ENCODE data around the gene RRP12. TPM values are rescaled to one million over a fixed set of nuclear protein-coding genes. Genes with fewer than 3 reads are reported as not detected.

RRP12 gene
- total and polyA plus RNA-seq, 9 of the 15 experiments (the other 6 are each of a cell fraction or from before 2014, with no cell fraction given): 4.6 to 68.2 (median 21.8) TPM

DNA sequence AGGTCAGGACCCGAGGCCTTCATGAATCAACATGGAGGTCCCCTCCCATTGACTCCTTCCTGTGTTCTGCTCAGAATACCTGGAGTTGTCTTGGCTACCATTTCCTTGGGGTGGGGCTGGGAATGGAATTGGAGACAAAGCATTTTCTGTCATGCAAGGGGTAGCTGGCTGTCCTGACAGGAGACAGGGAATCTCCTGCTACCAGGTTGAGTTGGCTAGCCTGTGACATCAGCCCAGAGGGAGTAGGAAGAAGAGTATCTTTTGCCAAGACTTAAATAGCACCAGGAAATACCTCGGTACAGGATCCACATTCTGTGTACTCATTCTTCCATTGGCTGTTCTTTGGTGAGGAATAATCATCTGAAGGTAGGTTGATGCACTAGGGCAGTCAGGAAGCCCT lies 49.7 kb upstream of the RRP12 start:
- POLR2A ChIA-PET: interaction anchor here (1.2 kb wide), 1 partner anchor 9 kb away, joined by 3 read pairs; no protein-coding TSS in a partner anchor
- no peak for ATAC-seq
- H3K36me3 ChIP-seq (ENCODE audit: control insufficient read depth, insufficient read depth, low read length): peaks cover 36% of the 10 kb centered on the region; the same call in 2 of the 3 replicates
- TF ChIP-seq NCOA2 (IDR thresholded peaks at IDR 0.05; ENCODE audit: partially characterized antibody in 2 of 2) (no peak), KLF1 (tag; IDR thresholded peaks at IDR 0.05) (no peak), CEBPB (tag; IDR thresholded peaks at IDR 0.05) (no peak), HNRNPL (IDR thresholded peaks at IDR 0.05; ENCODE audit: low read depth, low read length) (no peak), SRF (CRISPR knock-in tag; IDR thresholded peaks at IDR 0.05) (no peak)
- TF ChIP-seq, protein P1, sequence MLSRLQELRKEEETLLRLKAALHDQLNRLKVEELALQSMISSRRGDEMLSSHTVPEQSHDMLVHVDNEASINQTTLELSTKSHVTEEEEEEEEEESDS (CRISPR knock-in tag; IDR thresholded peaks at IDR 0.05): no peak
- TF ChIP-seq, protein P2, sequence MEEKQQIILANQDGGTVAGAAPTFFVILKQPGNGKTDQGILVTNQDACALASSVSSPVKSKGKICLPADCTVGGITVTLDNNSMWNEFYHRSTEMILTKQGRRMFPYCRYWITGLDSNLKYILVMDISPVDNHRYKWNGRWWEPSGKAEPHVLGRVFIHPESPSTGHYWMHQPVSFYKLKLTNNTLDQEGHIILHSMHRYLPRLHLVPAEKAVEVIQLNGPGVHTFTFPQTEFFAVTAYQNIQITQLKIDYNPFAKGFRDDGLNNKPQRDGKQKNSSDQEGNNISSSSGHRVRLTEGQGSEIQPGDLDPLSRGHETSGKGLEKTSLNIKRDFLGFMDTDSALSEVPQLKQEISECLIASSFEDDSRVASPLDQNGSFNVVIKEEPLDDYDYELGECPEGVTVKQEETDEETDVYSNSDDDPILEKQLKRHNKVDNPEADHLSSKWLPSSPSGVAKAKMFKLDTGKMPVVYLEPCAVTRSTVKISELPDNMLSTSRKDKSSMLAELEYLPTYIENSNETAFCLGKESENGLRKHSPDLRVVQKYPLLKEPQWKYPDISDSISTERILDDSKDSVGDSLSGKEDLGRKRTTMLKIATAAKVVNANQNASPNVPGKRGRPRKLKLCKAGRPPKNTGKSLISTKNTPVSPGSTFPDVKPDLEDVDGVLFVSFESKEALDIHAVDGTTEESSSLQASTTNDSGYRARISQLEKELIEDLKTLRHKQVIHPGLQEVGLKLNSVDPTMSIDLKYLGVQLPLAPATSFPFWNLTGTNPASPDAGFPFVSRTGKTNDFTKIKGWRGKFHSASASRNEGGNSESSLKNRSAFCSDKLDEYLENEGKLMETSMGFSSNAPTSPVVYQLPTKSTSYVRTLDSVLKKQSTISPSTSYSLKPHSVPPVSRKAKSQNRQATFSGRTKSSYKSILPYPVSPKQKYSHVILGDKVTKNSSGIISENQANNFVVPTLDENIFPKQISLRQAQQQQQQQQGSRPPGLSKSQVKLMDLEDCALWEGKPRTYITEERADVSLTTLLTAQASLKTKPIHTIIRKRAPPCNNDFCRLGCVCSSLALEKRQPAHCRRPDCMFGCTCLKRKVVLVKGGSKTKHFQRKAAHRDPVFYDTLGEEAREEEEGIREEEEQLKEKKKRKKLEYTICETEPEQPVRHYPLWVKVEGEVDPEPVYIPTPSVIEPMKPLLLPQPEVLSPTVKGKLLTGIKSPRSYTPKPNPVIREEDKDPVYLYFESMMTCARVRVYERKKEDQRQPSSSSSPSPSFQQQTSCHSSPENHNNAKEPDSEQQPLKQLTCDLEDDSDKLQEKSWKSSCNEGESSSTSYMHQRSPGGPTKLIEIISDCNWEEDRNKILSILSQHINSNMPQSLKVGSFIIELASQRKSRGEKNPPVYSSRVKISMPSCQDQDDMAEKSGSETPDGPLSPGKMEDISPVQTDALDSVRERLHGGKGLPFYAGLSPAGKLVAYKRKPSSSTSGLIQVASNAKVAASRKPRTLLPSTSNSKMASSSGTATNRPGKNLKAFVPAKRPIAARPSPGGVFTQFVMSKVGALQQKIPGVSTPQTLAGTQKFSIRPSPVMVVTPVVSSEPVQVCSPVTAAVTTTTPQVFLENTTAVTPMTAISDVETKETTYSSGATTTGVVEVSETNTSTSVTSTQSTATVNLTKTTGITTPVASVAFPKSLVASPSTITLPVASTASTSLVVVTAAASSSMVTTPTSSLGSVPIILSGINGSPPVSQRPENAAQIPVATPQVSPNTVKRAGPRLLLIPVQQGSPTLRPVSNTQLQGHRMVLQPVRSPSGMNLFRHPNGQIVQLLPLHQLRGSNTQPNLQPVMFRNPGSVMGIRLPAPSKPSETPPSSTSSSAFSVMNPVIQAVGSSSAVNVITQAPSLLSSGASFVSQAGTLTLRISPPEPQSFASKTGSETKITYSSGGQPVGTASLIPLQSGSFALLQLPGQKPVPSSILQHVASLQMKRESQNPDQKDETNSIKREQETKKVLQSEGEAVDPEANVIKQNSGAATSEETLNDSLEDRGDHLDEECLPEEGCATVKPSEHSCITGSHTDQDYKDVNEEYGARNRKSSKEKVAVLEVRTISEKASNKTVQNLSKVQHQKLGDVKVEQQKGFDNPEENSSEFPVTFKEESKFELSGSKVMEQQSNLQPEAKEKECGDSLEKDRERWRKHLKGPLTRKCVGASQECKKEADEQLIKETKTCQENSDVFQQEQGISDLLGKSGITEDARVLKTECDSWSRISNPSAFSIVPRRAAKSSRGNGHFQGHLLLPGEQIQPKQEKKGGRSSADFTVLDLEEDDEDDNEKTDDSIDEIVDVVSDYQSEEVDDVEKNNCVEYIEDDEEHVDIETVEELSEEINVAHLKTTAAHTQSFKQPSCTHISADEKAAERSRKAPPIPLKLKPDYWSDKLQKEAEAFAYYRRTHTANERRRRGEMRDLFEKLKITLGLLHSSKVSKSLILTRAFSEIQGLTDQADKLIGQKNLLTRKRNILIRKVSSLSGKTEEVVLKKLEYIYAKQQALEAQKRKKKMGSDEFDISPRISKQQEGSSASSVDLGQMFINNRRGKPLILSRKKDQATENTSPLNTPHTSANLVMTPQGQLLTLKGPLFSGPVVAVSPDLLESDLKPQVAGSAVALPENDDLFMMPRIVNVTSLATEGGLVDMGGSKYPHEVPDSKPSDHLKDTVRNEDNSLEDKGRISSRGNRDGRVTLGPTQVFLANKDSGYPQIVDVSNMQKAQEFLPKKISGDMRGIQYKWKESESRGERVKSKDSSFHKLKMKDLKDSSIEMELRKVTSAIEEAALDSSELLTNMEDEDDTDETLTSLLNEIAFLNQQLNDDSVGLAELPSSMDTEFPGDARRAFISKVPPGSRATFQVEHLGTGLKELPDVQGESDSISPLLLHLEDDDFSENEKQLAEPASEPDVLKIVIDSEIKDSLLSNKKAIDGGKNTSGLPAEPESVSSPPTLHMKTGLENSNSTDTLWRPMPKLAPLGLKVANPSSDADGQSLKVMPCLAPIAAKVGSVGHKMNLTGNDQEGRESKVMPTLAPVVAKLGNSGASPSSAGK (IDR thresholded peaks at IDR 0.05): no peak

More for the DNA sequence above, 49.7 kb upstream of the RRP12 start:
- Histone ChIP-seq H3K4me2 (ENCODE audit: insufficient read depth, low read length) (no peak overlapping the region), H3K79me2 (ENCODE audit: control insufficient read depth, insufficient read depth, low read length) (peaks cover 22% of the 10 kb centered on the region), H3K9ac (ENCODE audit: insufficient read depth in 1 of 2, low read depth in 2 of 2, low read length in 2 of 2) (no peak overlapping the region), H3K4me3 (no peak overlapping the region), H4K20me1 (replicated peaks; ENCODE audit: control insufficient read depth, insufficient read depth, low read length) (no peaks in the 10 kb centered on the region), H3K9me1 (ENCODE audit: control insufficient read depth, insufficient read depth, low read length) (no peaks in the 10 kb centered on the region), H3K27ac (ENCODE audit: extremely low read depth, low read depth, low read length) (no peak overlapping the region), H3K9me3 (replicated peaks; ENCODE audit: control insufficient read depth, insufficient read depth, low read depth, low read length) (no peaks in the 10 kb centered on the region), H3K4me1 (replicated peaks in 1 of 2; ENCODE audit: control insufficient read depth in 2 of 2, insufficient read depth in 2 of 2, low read length in 2 of 2) (peaks cover 2 to 12% of the 10 kb centered on the region in 2 experiments; a peak in 4 of 5 replicates), H2AFZ (ENCODE audit: low read depth, low read length) (no peak overlapping the region), H3K27me3 (ENCODE audit: control insufficient read depth in 2 of 2, insufficient read depth in 2 of 2, low read length in 2 of 2) (no peaks in the 10 kb centered on the region)
- CTCF ChIA-PET (ENCODE audit: low intra/inter-chr PET ratio): no interaction called here
- FAIRE-seq (no peak), DNase-seq (ENCODE audit: extremely low read depth in 1 of 4, low spot score in 3 of 4) (no peak)
- in situ Hi-C loops (cut with MboI): no loop called here
- BruUV-seq (replicated peaks): no TSS peak
- 53% methylated on average over 2 of the region's 2 CpGs for WGBS (ENCODE audit: insufficient coverage, low coverage, missing lambda C conversion rate)
- intact Hi-C loops (cut with micrococcal nuclease): no loop called here

Data from K562 (cell line).